IPS-15b (cell line): Measurements from ENCODE around the gene EFEMP2.
"Not testable (repeated sequence)": the region's sequence is repeated elsewhere in the genome, so short reads cannot be mapped to it uniquely, and the experiment has no call there.

Source experiments
- H3K27me3 ChIP-seq: one replicate; pipeline ENCODE4 v1.6.1; 2013; ENCODE audit warnings: low read length; ENCODE audit not compliant: control insufficient read depth, insufficient read depth
- H3K36me3 ChIP-seq: one replicate; pipeline ENCODE4 v1.6.1; 2013; ENCODE audit warnings: low read length; ENCODE audit not compliant: control insufficient read depth, insufficient read depth
- H3K4me1 ChIP-seq: one replicate; pipeline ENCODE4 v1.6.1; 2013; ENCODE audit warnings: mild to moderate bottlenecking, low read length; ENCODE audit not compliant: control insufficient read depth, insufficient read depth
- H3K4me3 ChIP-seq: one replicate; pipeline ENCODE4 v1.5.1; 2013; ENCODE audit warnings: low read depth, low read length
- H3K9ac ChIP-seq: one replicate; pipeline ENCODE4 v1.6.1; 2013; ENCODE audit warnings: low read depth, mild to moderate bottlenecking, low read length
- H3K9me3 ChIP-seq: one replicate; pipeline ENCODE4 v1.6.1; 2013; ENCODE audit warnings: mild to moderate bottlenecking, low read length; ENCODE audit not compliant: control insufficient read depth, insufficient read depth

The EFEMP2 gene

GRCh38 chr11:65853246-65853979 is 19.2 kb downstream of the EFEMP2 start:
- Histone ChIP-seq H3K36me3 (peaks cover 40% of the 10 kb centered on the region), H3K4me3 (no peak overlapping the region), H3K4me1 (peaks cover 5% of the 10 kb centered on the region), H3K9me3 (peaks cover 3% of the 10 kb centered on the region), H3K9ac (no peak overlapping the region), H3K27me3 (no peaks in the 10 kb centered on the region)

GRCh38 chr11:65852508-65853245 is 19.9 kb downstream of the EFEMP2 start:
- H3K36me3 ChIP-seq: peaks cover 40% of the 10 kb centered on the region
- no peaks in the 10 kb centered on the region for H3K27me3 ChIP-seq
- peaks cover 5% of the 10 kb centered on the region for H3K4me1 ChIP-seq
- no peak overlapping the region for H3K4me3 ChIP-seq
- no peak overlapping the region for H3K9ac ChIP-seq
- H3K9me3 ChIP-seq: peaks cover 3% of the 10 kb centered on the region

GRCh38 chr11:65851811-65852507 is 20.6 kb downstream of the EFEMP2 start:
- Histone ChIP-seq H3K36me3 (peaks cover 40% of the 10 kb centered on the region), H3K4me3 (no peak overlapping the region), H3K27me3 (no peaks in the 10 kb centered on the region), H3K9me3 (peaks cover 3% of the 10 kb centered on the region), H3K4me1 (peaks cover 5% of the 10 kb centered on the region), H3K9ac (no peak overlapping the region)

- Histone ChIP-seq H3K27me3 (no peaks in the 10 kb centered on the region), H3K9me3 (peaks cover 3% of the 10 kb centered on the region), H3K4me1 (peaks cover 1% of the 10 kb centered on the region), H3K4me3 (no peak overlapping the region), H3K9ac (no peak overlapping the region), H3K36me3 (peaks cover 34% of the 10 kb centered on the region)
Measured at GRCh38 chr11:65851083-65851579, 21.5 kb downstream of the EFEMP2 start.

GRCh38 chr11:65850217-65851082 is 22.1 kb downstream of the EFEMP2 start:
- Histone ChIP-seq H3K4me1 (no peaks in the 10 kb centered on the region), H3K4me3 (no peak overlapping the region), H3K27me3 (no peaks in the 10 kb centered on the region), H3K9me3 (peaks cover 3% of the 10 kb centered on the region), H3K36me3 (peaks cover 27% of the 10 kb centered on the region), H3K9ac (no peak overlapping the region)

- Histone ChIP-seq H3K4me3 (no peak overlapping the region), H3K4me1 (no peaks in the 10 kb centered on the region), H3K36me3 (peaks cover 21% of the 10 kb centered on the region), H3K27me3 (no peaks in the 10 kb centered on the region), H3K9ac (no peak overlapping the region), H3K9me3 (peaks cover 3% of the 10 kb centered on the region)
Measured at GRCh38 chr11:65849771-65850216, 22.8 kb downstream of the EFEMP2 start.

GRCh38 chr11:65849366-65849765 is 23.2 kb downstream of the EFEMP2 start:
- H3K9me3 ChIP-seq: peaks cover 3% of the 10 kb centered on the region
- no peaks in the 10 kb centered on the region for H3K27me3 ChIP-seq
- H3K36me3 ChIP-seq: peaks cover 17% of the 10 kb centered on the region
- H3K4me1 ChIP-seq: no peaks in the 10 kb centered on the region
- H3K4me3 ChIP-seq: no peak overlapping the region
- no peak overlapping the region for H3K9ac ChIP-seq

GRCh38 chr11:65848693-65849092 is 23.9 kb downstream of the EFEMP2 start:
- not testable (repeated sequence) for H3K9ac ChIP-seq, H3K36me3 ChIP-seq, H3K27me3 ChIP-seq, H3K4me1 ChIP-seq, H3K9me3 ChIP-seq, H3K4me3 ChIP-seq

GRCh38 chr11:65847746-65848145 is 24.9 kb downstream of the EFEMP2 start:
- no peaks in the 10 kb centered on the region for H3K27me3 ChIP-seq
- peaks cover 3% of the 10 kb centered on the region for H3K9me3 ChIP-seq
- no peaks in the 10 kb centered on the region for H3K4me1 ChIP-seq
- no peak overlapping the region for H3K9ac ChIP-seq
- H3K4me3 ChIP-seq: no peak overlapping the region
- peaks cover 3% of the 10 kb centered on the region for H3K36me3 ChIP-seq

- Histone ChIP-seq H3K4me1 (no peaks in the 10 kb centered on the region), H3K9ac (no peak overlapping the region), H3K4me3 (no peak overlapping the region), H3K27me3 (no peaks in the 10 kb centered on the region), H3K9me3 (no peaks in the 10 kb centered on the region), H3K36me3 (no peaks in the 10 kb centered on the region)
Measured at GRCh38 chr11:65844231-65844872, 28.2 kb downstream of the EFEMP2 start.

GRCh38 chr11:65843811-65844210 is 28.8 kb downstream of the EFEMP2 start:
- Histone ChIP-seq H3K36me3 (no peaks in the 10 kb centered on the region), H3K4me1 (no peaks in the 10 kb centered on the region), H3K27me3 (no peaks in the 10 kb centered on the region), H3K9me3 (no peaks in the 10 kb centered on the region), H3K9ac (no peak overlapping the region), H3K4me3 (no peak overlapping the region)
